GM23338 (cell line): ENCODE data around the gene RABGAP1L. TPM values are rescaled to one million over a fixed set of nuclear protein-coding genes. Genes with fewer than 3 reads are reported as not detected.

Experiments
- ATAC-seq: fragments of 200-7000 bp; cut with Tn5 transposase; 3 replicates; pipeline ENCODE4 v1.9.1; 2020
- DNase-seq: peaks from one replicate; pipeline ENCODE4 v3.0.0-alpha.2; 2015; ENCODE audit warnings: low spot score
- H2AFZ ChIP-seq: fragments of 200-600 bp; sonication (generic); 2 replicates; pipeline ENCODE4 v1.8.0; 2016; ENCODE audit warnings: antibody characterized with exemption, mild to moderate bottlenecking, moderate library complexity
- H3F3A ChIP-seq: fragments of 200-600 bp; sonication (generic); replicated peaks from 2 replicates; pipeline ENCODE4 v1.8.0; 2017; ENCODE audit warnings: antibody characterized with exemption, mixed run types, low read depth
- H3K27ac ChIP-seq: fragments of 200-600 bp; sonication (generic); 2 replicates; pipeline ENCODE4 v1.6.1; 2016; ENCODE audit warnings: low read depth
- H3K27me3 ChIP-seq: fragments of 200-600 bp; sonication (generic); 2 replicates; pipeline ENCODE4 v1.8.0; 2016; ENCODE audit warnings: mild to moderate bottlenecking, mixed run types, moderate library complexity; ENCODE audit not compliant: insufficient read depth
- H3K36me3 ChIP-seq: fragments of 200-600 bp; sonication (generic); 2 replicates; pipeline ENCODE4 v1.8.0; 2016; ENCODE audit warnings: mild to moderate bottlenecking; ENCODE audit not compliant: insufficient read depth
- H3K4me1 ChIP-seq: fragments of 200-600 bp; sonication (generic); 2 replicates; pipeline ENCODE4 v1.8.0; 2016; ENCODE audit warnings: mild to moderate bottlenecking, moderate library complexity; ENCODE audit not compliant: insufficient read depth
- H3K4me2 ChIP-seq: fragments of 200-600 bp; sonication (generic); 2 replicates; pipeline ENCODE4 v1.7.1; 2017; ENCODE audit warnings: mixed run types
- H3K4me3 ChIP-seq: fragments of 200-600 bp; sonication (generic); 2 replicates; pipeline ENCODE4 v1.6.1; 2016; ENCODE audit warnings: mixed run types
- H3K79me2 ChIP-seq: fragments of 200-600 bp; sonication (generic); replicated peaks from 2 replicates; pipeline ENCODE4 v1.8.0; 2017; ENCODE audit warnings: mild to moderate bottlenecking; ENCODE audit not compliant: insufficient read depth
- H3K9me2 ChIP-seq: fragments of 200-600 bp; sonication (generic); 2 replicates; pipeline ENCODE4 v1.8.0; 2017; ENCODE audit not compliant: insufficient read depth
- H4K20me1 ChIP-seq: fragments of 200-600 bp; sonication (generic); replicated peaks from 2 replicates; pipeline ENCODE4 v1.8.0; 2017; ENCODE audit warnings: mild to moderate bottlenecking; ENCODE audit not compliant: insufficient read depth
- H3K27ac Mint-ChIP-seq: 2 replicates; pipeline ENCODE4 v1.8.0; 2020; ENCODE audit warnings: inconsistent platforms, mild to moderate bottlenecking, moderate library complexity, mixed read lengths
- H3K27me3 Mint-ChIP-seq: 3 replicates; pipeline ENCODE4 v1.8.0; 2022; ENCODE audit warnings: low read depth, mild to moderate bottlenecking, moderate library complexity, mixed read lengths, inconsistent platforms; ENCODE audit not compliant: insufficient read depth, poor library complexity
- H3K36me3 Mint-ChIP-seq: 3 replicates; pipeline ENCODE4 v1.8.0; 2021; ENCODE audit warnings: low read depth, mild to moderate bottlenecking, inconsistent platforms, moderate library complexity, mixed read lengths
- H3K4me1 Mint-ChIP-seq: 3 replicates; pipeline ENCODE4 v1.8.0; 2020; ENCODE audit warnings: mild to moderate bottlenecking, inconsistent platforms, mixed read lengths
- H3K4me3 Mint-ChIP-seq: 3 replicates; pipeline ENCODE4 v1.8.0; 2021; ENCODE audit warnings: moderate library complexity, mild to moderate bottlenecking, inconsistent platforms, mixed read lengths
- H3K9me3 Mint-ChIP-seq: 3 replicates; pipeline ENCODE4 v1.8.0; 2020; ENCODE audit warnings: moderate library complexity, mild to moderate bottlenecking, inconsistent platforms, mixed read lengths
- CREB1 ChIP-seq: fragments of 250-450 bp; sonication (Bioruptor Pico); IDR thresholded peaks from 2 replicates; pipeline ENCODE4 v1.5.0; 2020; ENCODE audit warnings: low read depth, mild to moderate bottlenecking, moderate library complexity
- CTCF ChIP-seq, 2 experiments: fragments of 200-600 bp in 1 of 2; sonication (generic) in 1 of 2; conservative IDR thresholded peaks; 2 replicates each; pipeline versions ENCODE4 v1.5.1 to v1.6.1; 2016 to 2017; ENCODE audit warnings: antibody characterized with exemption in 2 of 2, low read depth in 2 of 2, mild to moderate bottlenecking in 2 of 2, moderate library complexity in 1 of 2
- EZH2 ChIP-seq: fragments of 200-600 bp; sonication (generic); IDR thresholded peaks from one replicate; pipeline ENCODE4 v1.8.0; 2017; ENCODE audit warnings: antibody characterized with exemption, mild to moderate bottlenecking, low read depth; ENCODE audit not compliant: unreplicated experiment
- EZH2phosphoT487 ChIP-seq: fragments of 200-600 bp; sonication (generic); IDR thresholded peaks from one replicate; pipeline ENCODE4 v1.8.1; 2018; ENCODE audit warnings: antibody characterized with exemption; ENCODE audit not compliant: unreplicated experiment
- JUNB ChIP-seq: IDR thresholded peaks from one replicate; pipeline ENCODE4 v1.6.1; 2016; ENCODE audit warnings: antibody characterized with exemption; ENCODE audit not compliant: unreplicated experiment
- NANOG ChIP-seq: IDR thresholded peaks from 2 replicates; pipeline ENCODE4 v1.6.1; 2016; ENCODE audit warnings: antibody characterized with exemption, borderline replicate concordance
- POLR2AphosphoS5 ChIP-seq: IDR thresholded peaks from 2 replicates; pipeline ENCODE4 v1.6.1; 2016; ENCODE audit warnings: antibody characterized with exemption, low read depth
- STAT1 ChIP-seq: IDR thresholded peaks from one replicate; pipeline ENCODE4 v1.6.1; 2016; ENCODE audit warnings: antibody characterized with exemption; ENCODE audit not compliant: unreplicated experiment
- ZNF114 ChIP-seq: fragments of 250-450 bp; sonication (Bioruptor Pico); IDR thresholded peaks from 2 replicates; pipeline ENCODE4 v1.5.0; 2020; ENCODE audit warnings: mild to moderate bottlenecking, moderate library complexity
- ZNF331 ChIP-seq: fragments of 250-450 bp; sonication (Bioruptor Pico); IDR thresholded peaks from 2 replicates; pipeline ENCODE4 v1.5.0; 2020; ENCODE audit warnings: low read depth, mild to moderate bottlenecking, moderate library complexity
- ZNF462 ChIP-seq: fragments of 250-450 bp; sonication (Bioruptor Pico); IDR thresholded peaks from 2 replicates; pipeline ENCODE4 v1.5.0; 2020; ENCODE audit warnings: mild to moderate bottlenecking, moderate library complexity
- polyA plus RNA-seq: library from polyadenylated mRNA; unstranded; fragments of >200 nt; fragmentation: Nextera tagmentation; extraction: Ambion mirVana; gene quantifications from 2 replicates; pipeline ENCODE4 v1.2.1, GENCODE V29; 2016
- total RNA-seq: library from RNA; depleted of rRNA; stranded (reverse); fragments of >200 nt; shearing (Covaris generic); gene quantifications from 2 replicates; pipeline ENCODE4 v1.2.3, GENCODE V29; 2014
- TF ChIP-seq, protein P1 (sequence below): IDR thresholded peaks from 2 replicates; pipeline ENCODE4 v1.6.1; 2016; ENCODE audit warnings: antibody characterized with exemption
- TF ChIP-seq, protein P2 (sequence below): IDR thresholded peaks from one replicate; pipeline ENCODE4 v1.6.1; 2018; ENCODE audit warnings: antibody characterized with exemption; ENCODE audit not compliant: unreplicated experiment

Gene RABGAP1L
- total and polyA plus RNA-seq, 2 experiments from 2014 or later: 83.2 to 136 TPM

- Histone ChIP-seq H3K79me2 (no peaks in the 10 kb centered on the region), H3K36me3 (no peaks in the 10 kb centered on the region), H2AFZ (no peak overlapping the region), H3K4me2 (no peak overlapping the region), H3K9me2 (no peaks in the 10 kb centered on the region), H3K27ac (no peak overlapping the region), H4K20me1 (no peaks in the 10 kb centered on the region), H3K4me3 (no peak overlapping the region), H3K4me1 (no peaks in the 10 kb centered on the region; the same call in 1 of the 2 replicates), H3F3A (no peaks in the 10 kb centered on the region), H3K27me3 (no peaks in the 10 kb centered on the region)
- ATAC-seq (no peak), DNase-seq (no peak)
- no peaks in the 10 kb centered on the region for H3K9me3 Mint-ChIP-seq
- no peaks in the 10 kb centered on the region for H3K27me3 Mint-ChIP-seq
- no peak overlapping the region for H3K4me3 Mint-ChIP-seq
- TF ChIP-seq EZH2 (no peak), ZNF462 (CRISPR knock-in tag) (no peak), POLR2AphosphoS5 (no peak), CTCF (conservative IDR thresholded peaks at IDR 0.05; ENCODE audit: low read depth in 2 of 2) (no peak), CREB1 (no peak), ZNF114 (CRISPR knock-in tag) (no peak), STAT1 (no peak), ZNF331 (CRISPR knock-in tag) (no peak), EZH2phosphoT487 (no peak), JUNB (no peak), NANOG (no peak)
- TF ChIP-seq, protein P1, sequence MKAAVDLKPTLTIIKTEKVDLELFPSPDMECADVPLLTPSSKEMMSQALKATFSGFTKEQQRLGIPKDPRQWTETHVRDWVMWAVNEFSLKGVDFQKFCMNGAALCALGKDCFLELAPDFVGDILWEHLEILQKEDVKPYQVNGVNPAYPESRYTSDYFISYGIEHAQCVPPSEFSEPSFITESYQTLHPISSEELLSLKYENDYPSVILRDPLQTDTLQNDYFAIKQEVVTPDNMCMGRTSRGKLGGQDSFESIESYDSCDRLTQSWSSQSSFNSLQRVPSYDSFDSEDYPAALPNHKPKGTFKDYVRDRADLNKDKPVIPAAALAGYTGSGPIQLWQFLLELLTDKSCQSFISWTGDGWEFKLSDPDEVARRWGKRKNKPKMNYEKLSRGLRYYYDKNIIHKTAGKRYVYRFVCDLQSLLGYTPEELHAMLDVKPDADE: no peak
- TF ChIP-seq, protein P2, sequence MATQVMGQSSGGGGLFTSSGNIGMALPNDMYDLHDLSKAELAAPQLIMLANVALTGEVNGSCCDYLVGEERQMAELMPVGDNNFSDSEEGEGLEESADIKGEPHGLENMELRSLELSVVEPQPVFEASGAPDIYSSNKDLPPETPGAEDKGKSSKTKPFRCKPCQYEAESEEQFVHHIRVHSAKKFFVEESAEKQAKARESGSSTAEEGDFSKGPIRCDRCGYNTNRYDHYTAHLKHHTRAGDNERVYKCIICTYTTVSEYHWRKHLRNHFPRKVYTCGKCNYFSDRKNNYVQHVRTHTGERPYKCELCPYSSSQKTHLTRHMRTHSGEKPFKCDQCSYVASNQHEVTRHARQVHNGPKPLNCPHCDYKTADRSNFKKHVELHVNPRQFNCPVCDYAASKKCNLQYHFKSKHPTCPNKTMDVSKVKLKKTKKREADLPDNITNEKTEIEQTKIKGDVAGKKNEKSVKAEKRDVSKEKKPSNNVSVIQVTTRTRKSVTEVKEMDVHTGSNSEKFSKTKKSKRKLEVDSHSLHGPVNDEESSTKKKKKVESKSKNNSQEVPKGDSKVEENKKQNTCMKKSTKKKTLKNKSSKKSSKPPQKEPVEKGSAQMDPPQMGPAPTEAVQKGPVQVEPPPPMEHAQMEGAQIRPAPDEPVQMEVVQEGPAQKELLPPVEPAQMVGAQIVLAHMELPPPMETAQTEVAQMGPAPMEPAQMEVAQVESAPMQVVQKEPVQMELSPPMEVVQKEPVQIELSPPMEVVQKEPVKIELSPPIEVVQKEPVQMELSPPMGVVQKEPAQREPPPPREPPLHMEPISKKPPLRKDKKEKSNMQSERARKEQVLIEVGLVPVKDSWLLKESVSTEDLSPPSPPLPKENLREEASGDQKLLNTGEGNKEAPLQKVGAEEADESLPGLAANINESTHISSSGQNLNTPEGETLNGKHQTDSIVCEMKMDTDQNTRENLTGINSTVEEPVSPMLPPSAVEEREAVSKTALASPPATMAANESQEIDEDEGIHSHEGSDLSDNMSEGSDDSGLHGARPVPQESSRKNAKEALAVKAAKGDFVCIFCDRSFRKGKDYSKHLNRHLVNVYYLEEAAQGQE: no peak
- no peak overlapping the region for H3K27ac Mint-ChIP-seq
- H3K36me3 Mint-ChIP-seq: no peaks in the 10 kb centered on the region
- H3K4me1 Mint-ChIP-seq: peaks cover 6% of the 10 kb centered on the region; the same call in 2 of the 3 replicates
These were observed 589.3 kb downstream of the RABGAP1L start for GRCh38 chr1:174748586-174748985.
